HepG2 (cell line): ENCODE results near the gene WSB2. TPM values are rescaled to one million over a fixed set of nuclear protein-coding genes. Genes with fewer than 3 reads are reported as not detected.
A peak's percentile ranks its signal among the peaks of the same experiment; 100 is the strongest.

Experiments
- ATAC-seq: fragments of 200-7000 bp; cut with Tn5 transposase; 3 replicates; pipeline ENCODE4 v1.9.1; 2020; ENCODE audit warnings: mild to moderate bottlenecking, moderate library complexity
- BruUV-seq: library from RNA; stranded (reverse); fragments of 400-500 nt; replicated peaks from 2 replicates; lab custom pipeline; 2021; lab: Mats Ljungman, UMichigan
- CTCF ChIA-PET: fragments of 300-600 bp; formaldehyde crosslinking; extraction: SDS; loops from one replicate; lab custom pipeline; 2021; ENCODE audit warnings: low total read pairs, inconsistent platforms, low intra/inter-chr PET ratio; lab: Yijun Ruan, JAX
- POLR2A ChIA-PET: fragments of 350-600 bp; sonication (Branson Sonifier 250); formaldehyde crosslinking; loops from one replicate; lab custom pipeline; 2020; ENCODE audit warnings: antibody characterized with exemption, inconsistent platforms; lab: Yijun Ruan, JAX
- DNase-seq: peaks from one replicate; pipeline ENCODE4 v3.0.0-alpha.2; 2015; ENCODE audit warnings: low spot score
- FAIRE-seq: peaks from 3 replicates; lab custom pipeline; 2011; peaks lifted over from hg19 to GRCh38; lab: Jason Lieb, UNC
- H2AFZ ChIP-seq: one replicate; pipeline ENCODE4 v1.6.1; 2011; ENCODE audit warnings: low read length, inconsistent platforms
- H3K27ac ChIP-seq: fragments of 300-600 bp; 3 replicates; pipeline ENCODE4 v1.8.0; 2011; ENCODE audit warnings: mixed run types, mild to moderate bottlenecking, mixed read lengths, low read length, inconsistent platforms; ENCODE audit not compliant: insufficient read depth; ENCODE audit errors: extremely low read length
- H3K27me3 ChIP-seq, 2 experiments: fragments of 200-600 bp in 1 of 2; 2 replicates in 1 of 2; 3 replicates in 1 of 2; pipeline versions ENCODE4 v1.6.0 to v1.8.0; 2011; ENCODE audit warnings: low read length in 2 of 2, mild to moderate bottlenecking in 2 of 2, moderate library complexity in 2 of 2, inconsistent platforms in 1 of 2; ENCODE audit not compliant: insufficient read depth in 2 of 2, control insufficient read depth in 1 of 2
- H3K36me3 ChIP-seq, 2 experiments: fragments of 200-600 bp in 1 of 2; replicated peaks in 1 of 2; 2 replicates in 1 of 2; 3 replicates in 1 of 2; pipeline versions ENCODE4 v1.5.1 to v1.8.0; 2011; ENCODE audit warnings: low read length in 2 of 2, inconsistent platforms in 1 of 2; ENCODE audit not compliant: insufficient read depth in 2 of 2, control insufficient read depth in 1 of 2
- H3K4me1 ChIP-seq: 2 replicates; pipeline ENCODE4 v1.5.1; 2012; ENCODE audit warnings: low read length, inconsistent platforms; ENCODE audit not compliant: insufficient read depth
- H3K4me2 ChIP-seq: 2 replicates; pipeline ENCODE4 v1.6.0; 2011; ENCODE audit warnings: low read depth, low read length, inconsistent platforms
- H3K4me3 ChIP-seq, 3 experiments: fragments of 200-600 bp in 1 of 3; sonication (generic), shearing (Covaris generic) in 1 of 3; replicated peaks in 1 of 3; 2 replicates each; pipeline ENCODE4 v1.5.1; 2011 to 2016; ENCODE audit warnings: low read length in 3 of 3, inconsistent platforms in 2 of 3, low read depth in 2 of 3, mild to moderate bottlenecking in 2 of 3, control low read depth in 1 of 3, mixed read lengths in 1 of 3; ENCODE audit not compliant: insufficient read depth in 1 of 3
- H3K79me2 ChIP-seq: one replicate; pipeline ENCODE4 v1.6.1; 2011; ENCODE audit warnings: low read length, inconsistent platforms; ENCODE audit not compliant: insufficient read depth
- H3K9ac ChIP-seq: 2 replicates; pipeline ENCODE4 v1.6.0; 2011; ENCODE audit warnings: mild to moderate bottlenecking, low read depth, low read length, inconsistent platforms; ENCODE audit not compliant: insufficient read depth
- H3K9me3 ChIP-seq: 2 replicates; pipeline ENCODE4 v1.5.1; 2012; ENCODE audit warnings: mild to moderate bottlenecking, low read length
- H4K20me1 ChIP-seq: 2 replicates; pipeline ENCODE4 v1.6.0; 2011; ENCODE audit warnings: inconsistent platforms, mild to moderate bottlenecking, low read length, moderate library complexity; ENCODE audit not compliant: insufficient read depth
- BORCS8-MEF2B ChIP-seq: sonication (generic); formaldehyde crosslinking; IDR thresholded peaks from 2 replicates; pipeline ENCODE4 v1.8.0; 2022; ENCODE audit warnings: mild to moderate bottlenecking, missing genetic modification reagents
- E2F2 ChIP-seq: sonication (generic); formaldehyde crosslinking; IDR thresholded peaks from 2 replicates; pipeline ENCODE4 v1.4.0; 2020; ENCODE audit warnings: missing genetic modification reagents, borderline replicate concordance
- ESRRA ChIP-seq: sonication (generic); formaldehyde crosslinking; IDR thresholded peaks from 2 replicates; pipeline ENCODE4 v1.5.1; 2020; ENCODE audit warnings: mild to moderate bottlenecking, low read depth, missing genetic modification reagents
- HIC2 ChIP-seq: sonication (generic); formaldehyde crosslinking; IDR thresholded peaks from 2 replicates; pipeline ENCODE4 v1.9.0; 2022; ENCODE audit warnings: low read depth, missing genetic modification reagents
- HOXA3 ChIP-seq: sonication (generic); formaldehyde crosslinking; IDR thresholded peaks from 2 replicates; pipeline ENCODE4 v1.5.0; 2020; ENCODE audit warnings: missing genetic modification reagents
- RFX5 ChIP-seq: IDR thresholded peaks from 2 replicates; pipeline ENCODE4 v1.6.1; 2011; ENCODE audit warnings: low read depth, low read length, improper control_type of control experiment
- SALL1 ChIP-seq: sonication (generic); formaldehyde crosslinking; IDR thresholded peaks from 2 replicates; pipeline ENCODE4 v1.8.0; 2022; ENCODE audit warnings: mild to moderate bottlenecking, missing genetic modification reagents
- SIN3B ChIP-seq: fragments of 150-350 bp; IDR thresholded peaks from 2 replicates; pipeline ENCODE4 v1.6.1; 2014; ENCODE audit warnings: low read length
- SRY ChIP-seq: sonication (generic); formaldehyde crosslinking; IDR thresholded peaks from 2 replicates; pipeline ENCODE4 v1.8.0; 2022; ENCODE audit warnings: mild to moderate bottlenecking, missing genetic modification reagents
- ZNF670 ChIP-seq: sonication (generic); formaldehyde crosslinking; IDR thresholded peaks from 2 replicates; pipeline ENCODE4 v1.8.0; 2022; ENCODE audit warnings: mild to moderate bottlenecking, missing genetic modification reagents, borderline replicate concordance
- ZNF772 ChIP-seq: sonication (generic); formaldehyde crosslinking; IDR thresholded peaks from 2 replicates; pipeline ENCODE4 v1.5.0; 2020; ENCODE audit warnings: mild to moderate bottlenecking, missing genetic modification reagents
- ZSCAN25 ChIP-seq: sonication (generic); formaldehyde crosslinking; IDR thresholded peaks from 2 replicates; pipeline ENCODE4 v1.8.0; 2022; ENCODE audit warnings: mild to moderate bottlenecking, missing genetic modification reagents
- WGBS: methylation state at CpG from one replicate; pipeline ENCODE4 v1.1.6; 2017; ENCODE audit warnings: low lambda C conversion rate; 5-methylcytosine and 5-hydroxymethylcytosine counted together
- in situ Hi-C: cut with HindIII; loops from 2 replicates; pipeline ENCODE4 v1.10.0; 2017; ENCODE audit warnings: low pct_unique_long_range_greater_than_20kb; ENCODE audit not compliant: extremely low pct_ligation_motif_present
- intact Hi-C: fragments of 100-400 bp; cut with micrococcal nuclease; formaldehyde crosslinking; loops from one replicate; pipeline ENCODE4 v1.10.0; 2022; ENCODE audit not compliant: unreplicated experiment
- polyA plus RNA-seq, 8 experiments: library from polyadenylated mRNA; depleted of rRNA in 3 of 8; stranded (reverse) in 7 of 8; unstranded in 1 of 8; fragments of >200 nt; fragmentation: Illumina TruSeq in 4 of 8; extraction: Trizol in 4 of 8; gene quantifications; 2 replicates each; pipeline versions ENCODE4 v1.2.1 to v1.2.3, GENCODE V29; 2011 to 2016; ENCODE audit warnings: low read depth in 4 of 8, missing spikeins in 1 of 8, mixed read lengths in 1 of 8; ENCODE audit not compliant: insufficient read depth in 1 of 8
- total RNA-seq, 5 experiments: library from RNA; depleted of rRNA; stranded (reverse); fragments of >200 nt; fragmentation: Illumina TruSeq; extraction: Trizol; gene quantifications; 2 replicates each; pipeline ENCODE4 v1.2.3, GENCODE V29; 2016; ENCODE audit warnings: low read depth in 1 of 5
- TF ChIP-seq, protein P1 (sequence below): IDR thresholded peaks from 2 replicates; pipeline ENCODE4 v1.6.1; 2018; ENCODE audit warnings: missing genetic modification reagents

The WSB2 gene
- total and polyA plus RNA-seq, 2 of the 13 experiments (the other 11 are each of a cell fraction or from before 2014, with no cell fraction given): 31.0 to 82.8 TPM

DNA sequence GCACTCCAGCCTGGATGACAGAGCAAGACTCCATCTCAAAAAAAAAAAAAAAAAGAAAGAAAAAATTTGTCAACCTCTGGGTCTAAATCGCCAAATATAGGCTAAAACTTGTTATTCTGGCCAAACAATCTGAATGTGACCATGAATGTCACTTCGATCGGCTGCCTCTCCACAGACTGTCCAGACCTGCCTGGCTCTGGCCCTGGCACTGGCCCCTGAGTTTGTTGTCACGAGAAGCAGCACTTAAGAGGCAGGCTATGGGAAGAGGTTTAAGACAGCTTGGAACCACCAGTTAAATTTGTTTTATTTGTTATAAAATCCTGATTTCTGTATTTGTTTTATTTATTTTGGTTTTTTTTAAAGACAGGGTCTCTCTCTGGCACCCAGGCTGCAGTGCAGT is 14.5 kb downstream of the WSB2 start:
- H2AFZ ChIP-seq: no peak overlapping the region
- no peak overlapping the region for H3K9ac ChIP-seq
- no peak for FAIRE-seq
- H4K20me1 ChIP-seq: no peaks in the 10 kb centered on the region
- no peak overlapping the region for H3K4me2 ChIP-seq
- H3K36me3 ChIP-seq: peaks cover 10 to 30% of the 10 kb centered on the region in 2 experiments
- ChIA-PET POLR2A (no interaction called here), CTCF (no interaction called here)
- BruUV-seq: no TSS peak
- TF ChIP-seq ZNF670: no peak
- no peak for TF ChIP-seq ZSCAN25
- no peak for TF ChIP-seq SRY (CRISPR knock-in tag)
- no peak for TF ChIP-seq HOXA3 (CRISPR knock-in tag)
- no peak for TF ChIP-seq RFX5
- no peak for DNase-seq
- no peaks in the 10 kb centered on the region for H3K79me2 ChIP-seq
- in situ Hi-C loops (no loop called here), intact Hi-C loops (no loop called here)
- H3K27ac ChIP-seq: no peak overlapping the region
- WGBS: 96% methylated on average over 4 of the region's 4 CpGs
- no peak for ATAC-seq
- no peaks in the 10 kb centered on the region for H3K9me3 ChIP-seq
- no peaks in the 10 kb centered on the region for H3K27me3 ChIP-seq
- H3K4me1 ChIP-seq: peaks cover 18% of the 10 kb centered on the region
- no peak overlapping the region for H3K4me3 ChIP-seq

DNA sequence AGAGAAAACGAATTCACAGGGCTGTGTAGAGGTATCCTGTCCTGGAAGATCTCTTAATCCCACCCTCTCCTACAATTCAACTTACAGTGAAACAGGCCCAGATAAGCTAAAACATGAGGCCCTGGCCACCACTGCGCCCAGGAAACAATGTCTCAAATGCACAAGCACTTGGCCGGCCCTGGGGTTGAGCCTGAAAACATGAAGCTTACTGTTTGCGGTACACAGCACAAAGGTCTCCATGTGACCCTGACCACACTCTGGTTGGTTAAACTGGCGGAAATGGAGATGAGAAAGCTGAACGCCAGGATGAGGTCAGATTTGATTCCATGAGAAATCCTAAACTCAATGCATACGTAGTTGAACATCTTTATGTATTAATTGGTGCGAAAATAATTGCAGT is 16.4 kb downstream of the WSB2 start:
- Histone ChIP-seq H3K27ac (peak overlapping the region; percentile 43), H2AFZ (no peak overlapping the region), H3K36me3 (peaks cover 17 to 32% of the 10 kb centered on the region in 2 experiments), H3K9ac (no peak overlapping the region), H4K20me1 (no peaks in the 10 kb centered on the region), H3K4me3 (no peak overlapping the region), H3K4me1 (peaks cover 11% of the 10 kb centered on the region), H3K9me3 (no peaks in the 10 kb centered on the region), H3K4me2 (no peak overlapping the region), H3K79me2 (no peaks in the 10 kb centered on the region), H3K27me3 (no peaks in the 10 kb centered on the region)
- whole genome bisulfite sequencing: 76% methylated on average over 8 of the region's 8 CpGs
- ATAC-seq (peak; percentile 94), FAIRE-seq (peak; percentile 15), DNase-seq (peak; percentile 50)
- ChIA-PET CTCF (no interaction called here), POLR2A (interaction anchor here (1.3 kb wide), 1 partner anchor 9 kb away, joined by 5 read pairs; no protein-coding TSS in a partner anchor)
- in situ Hi-C loops (no loop called here), intact Hi-C loops (no loop called here)
- BruUV-seq: no TSS peak
- TF ChIP-seq ZNF772 (CRISPR knock-in tag) (no peak), ESRRA (CRISPR knock-in tag) (no peak), SALL1 (CRISPR knock-in tag) (peak; percentile 49; the same call in 1 of the 2 replicates), BORCS8-MEF2B (CRISPR knock-in tag) (no peak), SIN3B (no peak), HIC2 (CRISPR knock-in tag) (no peak), E2F2 (CRISPR knock-in tag) (no peak)
- TF ChIP-seq, protein P1, sequence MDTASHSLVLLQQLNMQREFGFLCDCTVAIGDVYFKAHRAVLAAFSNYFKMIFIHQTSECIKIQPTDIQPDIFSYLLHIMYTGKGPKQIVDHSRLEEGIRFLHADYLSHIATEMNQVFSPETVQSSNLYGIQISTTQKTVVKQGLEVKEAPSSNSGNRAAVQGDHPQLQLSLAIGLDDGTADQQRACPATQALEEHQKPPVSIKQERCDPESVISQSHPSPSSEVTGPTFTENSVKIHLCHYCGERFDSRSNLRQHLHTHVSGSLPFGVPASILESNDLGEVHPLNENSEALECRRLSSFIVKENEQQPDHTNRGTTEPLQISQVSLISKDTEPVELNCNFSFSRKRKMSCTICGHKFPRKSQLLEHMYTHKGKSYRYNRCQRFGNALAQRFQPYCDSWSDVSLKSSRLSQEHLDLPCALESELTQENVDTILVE (CRISPR knock-in tag): no peak
